K562 treated with DMSO at 1 percent for 24 hours (cell line): ENCODE results near the gene CRISP2. TPM values are rescaled to one million over a fixed set of nuclear protein-coding genes. Genes with fewer than 3 reads are reported as not detected.

Experiments used
- total RNA-seq: library from RNA; unstranded; fragments of 300-600 nt; gene quantifications from 2 replicates; pipeline ENCODE4 v1.2.3, GENCODE V29; 2022; ENCODE audit warnings: low read depth; ENCODE audit not compliant: insufficient read depth

CRISP2 gene
- total RNA-seq = not detected in 2 replicates

DNA sequence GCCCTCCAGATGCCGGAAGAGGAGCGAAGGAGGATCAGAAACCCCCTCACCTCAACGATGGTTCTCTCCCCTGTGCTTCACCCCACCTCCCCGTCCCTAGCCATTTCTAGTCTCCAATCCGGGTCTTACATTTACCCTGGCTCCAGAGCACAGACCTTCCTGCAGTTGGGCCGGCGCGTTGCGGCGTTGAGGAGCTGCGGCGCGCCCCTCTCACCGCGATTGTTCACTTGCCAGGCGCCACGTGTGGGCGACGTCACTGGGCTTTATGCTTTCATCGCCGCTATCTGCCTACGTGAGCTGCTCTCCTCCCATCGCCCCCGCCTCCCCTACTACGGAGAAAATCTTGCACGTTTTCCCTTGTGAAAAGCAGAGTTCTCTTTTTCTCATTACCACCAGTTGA lies at the start of gene CRISP2:
Gene CRISP2 (minus strand): TSS at position 198 of the 400 bp plus-strand sequence. CDS start 4,347 bp downstream, outside the sequence.

DNA sequence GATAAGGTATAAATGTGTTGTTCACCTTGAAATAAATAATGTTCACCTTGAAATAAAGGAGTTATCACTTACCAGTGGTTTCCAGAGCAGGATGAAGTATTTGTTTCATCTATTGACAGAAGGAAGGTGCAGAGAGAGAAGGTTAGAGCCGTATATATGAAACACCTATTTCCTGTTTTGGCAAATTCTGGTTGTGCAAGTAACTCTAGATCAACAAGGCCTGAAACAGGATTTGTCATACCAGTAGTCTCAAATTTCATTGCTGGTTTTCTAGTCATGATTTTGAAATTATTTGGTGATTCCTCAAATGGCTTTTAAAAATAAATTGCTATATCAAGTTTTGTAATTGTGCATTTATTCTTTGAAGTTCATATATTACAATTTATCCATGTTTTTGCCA lies 30.9 kb upstream of the CRISP2 start, which contains the start of gene CRISP3:
Gene CRISP3 (minus strand): TSS at position 130 of the 400 bp plus-strand sequence. CDS start 21 bp downstream, at position 109.

Other genes with a start within 250 kb of the CRISP2 start
- gene GLYATL3, start 213.6 kb downstream of the CRISP2 start, total RNA-seq = not detected in 2 replicates
- not detected in 2 replicates for gene C6orf141, start 162.9 kb downstream of the CRISP2 start, total RNA-seq
- gene RHAG, start 76.7 kb downstream of the CRISP2 start, total RNA-seq = 99.7 and 108 TPM in 2 replicates
- gene CRISP3, start 30.8 kb upstream of the CRISP2 start, total RNA-seq = 0.39 and 1.7 TPM in 2 replicates
- gene PGK2, start 73.7 kb upstream of the CRISP2 start, total RNA-seq = not detected in 2 replicates
- gene CRISP1, start 153.0 kb upstream of the CRISP2 start, total RNA-seq = not detected in 2 replicates